Astrocyte (in vitro differentiated cells and primary cell): Measurements from ENCODE around the gene CKMT2. TPM values are rescaled to one million over a fixed set of nuclear protein-coding genes. Genes with fewer than 3 reads are reported as not detected.

Experiments used
- DNase-seq: peaks from one replicate; pipeline ENCODE4 v3.0.0-alpha.2; 2010; ENCODE audit warnings: low read depth
- FAIRE-seq: peaks from 2 replicates; lab custom pipeline; 2011; peaks lifted over from hg19 to GRCh38; lab: Jason Lieb, UNC
- H2AFZ ChIP-seq: 2 replicates; pipeline ENCODE4 v1.6.0; 2012; ENCODE audit warnings: low read depth, low read length, inconsistent platforms
- H3K27ac ChIP-seq: 2 replicates; pipeline ENCODE4 v1.5.1; 2011; ENCODE audit warnings: low read depth, low read length, inconsistent platforms
- H3K27me3 ChIP-seq: 2 replicates; pipeline ENCODE4 v1.6.0; 2011; ENCODE audit warnings: low read length, inconsistent platforms; ENCODE audit not compliant: insufficient read depth
- H3K36me3 ChIP-seq: 2 replicates; pipeline ENCODE4 v1.5.1; 2011; ENCODE audit warnings: low read length, inconsistent platforms; ENCODE audit not compliant: insufficient read depth
- H3K4me1 ChIP-seq: 2 replicates; pipeline ENCODE4 v1.5.1; 2011; ENCODE audit warnings: low read length, inconsistent platforms; ENCODE audit not compliant: insufficient read depth
- H3K4me2 ChIP-seq: 2 replicates; pipeline ENCODE4 v1.6.0; 2012; ENCODE audit warnings: low read length, inconsistent platforms
- H3K4me3 ChIP-seq: 2 replicates; pipeline ENCODE4 v1.5.1; 2011; ENCODE audit warnings: low read depth, mild to moderate bottlenecking, low read length, inconsistent platforms; ENCODE audit not compliant: insufficient read depth
- H3K79me2 ChIP-seq: 2 replicates; pipeline ENCODE4 v1.6.0; 2012; ENCODE audit warnings: mild to moderate bottlenecking, low read length, inconsistent platforms; ENCODE audit not compliant: insufficient read depth
- H3K9ac ChIP-seq: 2 replicates; pipeline ENCODE4 v1.6.0; 2012; ENCODE audit warnings: mild to moderate bottlenecking, low read length, inconsistent platforms
- H3K9me3 ChIP-seq: 2 replicates; pipeline ENCODE4 v1.5.1; 2012; ENCODE audit warnings: low read depth, mild to moderate bottlenecking, low read length, inconsistent platforms; ENCODE audit not compliant: insufficient read depth
- H4K20me1 ChIP-seq: 2 replicates; pipeline ENCODE4 v1.6.0; 2012; ENCODE audit warnings: low read length, inconsistent platforms; ENCODE audit not compliant: insufficient read depth
- H3K27ac Mint-ChIP-seq: one replicate; pipeline ENCODE4 v1.8.0; 2021; ENCODE audit warnings: mild to moderate bottlenecking, mixed read lengths; ENCODE audit not compliant: unreplicated experiment
- H3K27me3 Mint-ChIP-seq: one replicate; pipeline ENCODE4 v1.8.0; 2021; ENCODE audit warnings: low read depth, mixed read lengths; ENCODE audit not compliant: unreplicated experiment
- H3K36me3 Mint-ChIP-seq: one replicate; pipeline ENCODE4 v1.8.0; 2021; ENCODE audit warnings: low read depth, mixed read lengths; ENCODE audit not compliant: unreplicated experiment
- H3K4me1 Mint-ChIP-seq: one replicate; pipeline ENCODE4 v1.8.0; 2021; ENCODE audit warnings: low read depth, mixed read lengths; ENCODE audit not compliant: unreplicated experiment
- H3K4me3 Mint-ChIP-seq: one replicate; pipeline ENCODE4 v1.8.0; 2021; ENCODE audit warnings: mild to moderate bottlenecking, moderate library complexity, mixed read lengths; ENCODE audit not compliant: unreplicated experiment
- H3K9me3 Mint-ChIP-seq: one replicate; pipeline ENCODE4 v1.8.0; 2021; ENCODE audit warnings: mild to moderate bottlenecking, mixed read lengths; ENCODE audit not compliant: unreplicated experiment
- CTCF ChIP-seq: IDR thresholded peaks from 2 replicates; pipeline ENCODE4 v1.5.1; 2011; ENCODE audit warnings: low read depth, mild to moderate bottlenecking, inconsistent platforms, low read length, moderate library complexity; ENCODE audit not compliant: insufficient read depth
- EZH2 ChIP-seq: IDR thresholded peaks from 2 replicates; pipeline ENCODE4 v1.6.1; 2012; ENCODE audit warnings: mild to moderate bottlenecking, low read length, inconsistent platforms; ENCODE audit not compliant: insufficient read depth
- total RNA-seq: library from RNA; stranded (reverse); gene quantifications from 2 replicates; pipeline ENCODE4 v1.2.1, GENCODE V29; 2021

CKMT2 gene
- total RNA-seq, 1 donor from 2014 or later: 0.18 TPM

GRCh38 chr5:81194633-81195334, 38.3 kb upstream of the CKMT2 start:
- Histone ChIP-seq H3K27me3 (no peaks in the 10 kb centered on the region), H3K9me3 (no peaks in the 10 kb centered on the region), H3K27ac (no peak overlapping the region), H3K79me2 (no peaks in the 10 kb centered on the region), H2AFZ (peak overlapping the region; percentile 77), H3K36me3 (no peaks in the 10 kb centered on the region), H4K20me1 (no peaks in the 10 kb centered on the region), H3K4me1 (no peaks in the 10 kb centered on the region), H3K4me3 (no peak overlapping the region), H3K4me2 (peak overlapping the region; percentile 80), H3K9ac (no peak overlapping the region)
- FAIRE-seq (no peak), DNase-seq (peak; percentile 41)
- Mint-ChIP-seq H3K4me3 (peak overlapping the region; percentile 4), H3K4me1 (peaks cover 5% of the 10 kb centered on the region), H3K36me3 (no peaks in the 10 kb centered on the region), H3K27ac (no peak overlapping the region), H3K27me3 (peaks cover 8% of the 10 kb centered on the region), H3K9me3 (no peaks in the 10 kb centered on the region)
- TF ChIP-seq CTCF: peak; percentile 85
- no peak for TF ChIP-seq EZH2

- H3K4me2 ChIP-seq: peak overlapping the region; percentile 80
- no peaks in the 10 kb centered on the region for H3K79me2 ChIP-seq
- TF ChIP-seq EZH2 (no peak), CTCF (no peak)
- no peak overlapping the region for H3K27ac Mint-ChIP-seq
- H4K20me1 ChIP-seq: no peaks in the 10 kb centered on the region
- peaks cover 8% of the 10 kb centered on the region for H3K27me3 Mint-ChIP-seq
- no peak overlapping the region for H3K4me3 Mint-ChIP-seq
- H3K9ac ChIP-seq: no peak overlapping the region
- no peak overlapping the region for H2AFZ ChIP-seq
- peaks cover 5% of the 10 kb centered on the region for H3K4me1 Mint-ChIP-seq
- no peak overlapping the region for H3K4me3 ChIP-seq
- H3K27me3 ChIP-seq: no peaks in the 10 kb centered on the region
- no peaks in the 10 kb centered on the region for H3K9me3 Mint-ChIP-seq
- no peaks in the 10 kb centered on the region for H3K4me1 ChIP-seq
- H3K27ac ChIP-seq: no peak overlapping the region
- no peaks in the 10 kb centered on the region for H3K36me3 Mint-ChIP-seq
- DNase-seq: peak; percentile 12
- no peaks in the 10 kb centered on the region for H3K36me3 ChIP-seq
- no peaks in the 10 kb centered on the region for H3K9me3 ChIP-seq
- no peak for FAIRE-seq
Measured at GRCh38 chr5:81195335-81195929, 37.7 kb upstream of the CKMT2 start.

GRCh38 chr5:81202655-81203054, 30.5 kb upstream of the CKMT2 start:
- Mint-ChIP-seq H3K27me3 (no peaks in the 10 kb centered on the region), H3K4me3 (no peak overlapping the region), H3K9me3 (no peaks in the 10 kb centered on the region), H3K4me1 (no peaks in the 10 kb centered on the region), H3K27ac (no peak overlapping the region), H3K36me3 (peaks cover 3% of the 10 kb centered on the region)
- no peak for FAIRE-seq
- TF ChIP-seq CTCF: no peak
- no peak for TF ChIP-seq EZH2
- H3K4me1 ChIP-seq: no peaks in the 10 kb centered on the region
- H3K27me3 ChIP-seq: no peaks in the 10 kb centered on the region
- H3K4me3 ChIP-seq: no peak overlapping the region
- DNase-seq: no peak
- no peak overlapping the region for H3K4me2 ChIP-seq
- no peak overlapping the region for H3K27ac ChIP-seq
- no peaks in the 10 kb centered on the region for H3K36me3 ChIP-seq
- no peaks in the 10 kb centered on the region for H3K9me3 ChIP-seq
- no peaks in the 10 kb centered on the region for H4K20me1 ChIP-seq
- H2AFZ ChIP-seq: no peak overlapping the region
- H3K79me2 ChIP-seq: no peaks in the 10 kb centered on the region
- H3K9ac ChIP-seq: no peak overlapping the region
